Psoas muscle (tissue), 8 donors: Measurements from ENCODE around the gene ABCD4. TPM values are rescaled to one million over a fixed set of nuclear protein-coding genes. Genes with fewer than 3 reads are reported as not detected.

Experiments used
- ATAC-seq, 4 donors: fragments of 200-7000 bp; cut with Tn5 transposase; one replicate each; pipeline ENCODE4 v1.9.1; 2020; ENCODE audit warnings: moderate library complexity in 3 of 4, mild to moderate bottlenecking in 2 of 4
- DNase-seq, 2 donors: peaks; one replicate each; pipeline ENCODE4 v3.0.0-alpha.2; 2020
- H3K27ac ChIP-seq: fragments of 200-600 bp; one replicate; pipeline ENCODE4 v1.8.0; 2022
- H3K27me3 ChIP-seq, 3 donors: fragments of 200-600 bp in 1 of 3; one replicate each; pipeline versions ENCODE4 v1.6.1 to v1.8.0; 2013 to 2022; ENCODE audit warnings: low read length in 2 of 3, mild to moderate bottlenecking in 2 of 3, moderate library complexity in 1 of 3; ENCODE audit not compliant: insufficient read depth in 3 of 3
- H3K36me3 ChIP-seq, 2 donors: fragments of 200-600 bp in 1 of 2; one replicate each; pipeline versions ENCODE4 v1.6.1 to v1.8.0; 2013 to 2022; ENCODE audit warnings: low read depth in 1 of 2, mild to moderate bottlenecking in 1 of 2, moderate library complexity in 1 of 2; ENCODE audit not compliant: insufficient read depth in 1 of 2
- H3K4me1 ChIP-seq: fragments of 200-600 bp; one replicate; pipeline ENCODE4 v1.8.0; 2022
- H3K4me3 ChIP-seq: fragments of 200-600 bp; one replicate; pipeline ENCODE4 v1.8.0; 2022; ENCODE audit warnings: mild to moderate bottlenecking
- H3K9me3 ChIP-seq: fragments of 200-600 bp; one replicate; pipeline ENCODE4 v1.8.0; 2022
- CTCF ChIP-seq: fragments of 200-600 bp; IDR thresholded peaks from one replicate; pipeline ENCODE4 v1.8.0; 2022; ENCODE audit warnings: antibody characterized with exemption
- WGBS, 3 donors: extraction: QIAGEN DNeasy Blood & Tissue Kit; methylation state at CpG; one replicate each; pipeline versions ENCODE4 v1.1.6 to v1.1.7; 2013; 5-methylcytosine and 5-hydroxymethylcytosine counted together
- intact Hi-C, 2 donors: fragments of 100-400 bp; cut with DNase I; formaldehyde crosslinking; loops; one replicate each; pipeline versions ENCODE4 v1.11.0 to v1.14.2; 2022
- polyA plus RNA-seq, 3 donors: library from polyadenylated mRNA; stranded (reverse); fragments of 200-250 nt; gene quantifications; one replicate each; pipeline ENCODE4 v1.2.3, GENCODE V29; 2013
- total RNA-seq, 4 donors: library from RNA; stranded (reverse); fragmentation: NEBNext Ultra II Directional in 2 of 4; extraction: Animal tissue kit (Norgen Biotek cat#: 25700) in 2 of 4; gene quantifications; one replicate each; pipeline versions ENCODE4 v1.2.1 to v1.2.4, GENCODE V29; 2021 to 2023
- donor health status: healthy with polysubstance abuse.
- donor health status: DM: no; HTN: no; CAD: no; lungs with moderate emphysema.
- donor health status: Bipolar disorder and iron deficiency.
- donor health status: healthy.
- donor health status: DM: yes; HTN: yes; CAD: no.
- donor health status: DM: no; HTN: no; CAD: no.
- donor health status: DM: no; HTN: no; CAD: no.
- donor health status: DM: yes; HTN: yes; CAD: no.

The ABCD4 gene
- total and polyA plus RNA-seq, 7 donors: 11.4 to 26.2 (median 15.3) TPM

- Histone ChIP-seq H3K27me3 (peaks cover 0 to 40% (median 25%) of the 10 kb centered on the region in 3 donors), H3K4me3 (no peak overlapping the region), H3K9me3 (no peaks in the 10 kb centered on the region), H3K36me3 (no peaks in the 10 kb centered on the region), H3K4me1 (peaks cover 6% of the 10 kb centered on the region), H3K27ac (no peak overlapping the region)
- ATAC-seq (no peak), DNase-seq (no peak)
- no peak for TF ChIP-seq CTCF
- intact Hi-C loops: no loop called here
- 67 to 70% (median 69%) methylated on average over 8 of the region's 8 CpGs for WGBS, 3 donors
These were observed 56.2 kb downstream of the ABCD4 start for GRCh38 chr14:74246542-74246941.

- ATAC-seq: no peak
- DNase-seq: no peak
- H3K36me3 ChIP-seq: no peaks in the 10 kb centered on the region
- peaks cover 0 to 52% (median 37%) of the 10 kb centered on the region in 3 donors for H3K27me3 ChIP-seq
- intact Hi-C loops: no loop called here
- H3K27ac ChIP-seq: no peak overlapping the region
- H3K9me3 ChIP-seq: no peaks in the 10 kb centered on the region
- H3K4me1 ChIP-seq: peaks cover 15% of the 10 kb centered on the region
- WGBS, 3 donors: 74 to 79% (median 77%) methylated on average over 7 of the region's 7 CpGs
- no peak for TF ChIP-seq CTCF
- no peak overlapping the region for H3K4me3 ChIP-seq
These were observed 57.4 kb downstream of the ABCD4 start for GRCh38 chr14:74245292-74245691.

- no peak for DNase-seq
- TF ChIP-seq CTCF: no peak
- intact Hi-C loops: no loop called here
- Histone ChIP-seq H3K36me3 (no peaks in the 10 kb centered on the region), H3K27ac (no peak overlapping the region), H3K27me3 (peaks cover 0 to 64% (median 46%) of the 10 kb centered on the region in 3 donors), H3K9me3 (no peaks in the 10 kb centered on the region), H3K4me1 (peaks cover 23% of the 10 kb centered on the region), H3K4me3 (no peak overlapping the region)
- ATAC-seq: no peak
- WGBS, 3 donors: 16 to 44% (median 40%) methylated on average over 3 of the region's 3 CpGs
These were observed 58.6 kb downstream of the ABCD4 start for GRCh38 chr14:74244115-74244514.

GRCh38 chr14:74243051-74243450 lies 59.7 kb downstream of the ABCD4 start:
- Histone ChIP-seq H3K9me3 (no peaks in the 10 kb centered on the region), H3K4me1 (peaks cover 23% of the 10 kb centered on the region), H3K36me3 (no peaks in the 10 kb centered on the region), H3K27me3 (peaks cover 0 to 75% (median 52%) of the 10 kb centered on the region in 3 donors), H3K27ac (no peak overlapping the region), H3K4me3 (no peak overlapping the region)
- DNase-seq (no peak), ATAC-seq (no peak)
- intact Hi-C loops: no loop called here
- 21 to 32% (median 27%) methylated on average over 5 of the region's 5 CpGs for WGBS, 3 donors
- no peak for TF ChIP-seq CTCF

- WGBS, 3 donors: 36 to 44% (median 38%) methylated on average over 4 of the region's 4 CpGs
- DNase-seq (no peak), ATAC-seq (no peak)
- H3K4me1 ChIP-seq: peaks cover 23% of the 10 kb centered on the region
- no peaks in the 10 kb centered on the region for H3K9me3 ChIP-seq
- no peaks in the 10 kb centered on the region for H3K36me3 ChIP-seq
- intact Hi-C loops: no loop called here
- no peak for TF ChIP-seq CTCF
- no peak overlapping the region for H3K27ac ChIP-seq
- peaks cover 0 to 78% (median 52%) of the 10 kb centered on the region in 3 donors for H3K27me3 ChIP-seq
- no peak overlapping the region for H3K4me3 ChIP-seq
These were observed 60.0 kb downstream of the ABCD4 start for GRCh38 chr14:74242780-74243042.
